Astrocyte of the cerebellum (primary cell): ENCODE measurements around the gene TSG101.

ENCODE experiments used
- DNase-seq: peaks from one replicate; pipeline ENCODE4 v3.0.0-alpha.2; 2011; ENCODE audit warnings: low read depth
- H3K4me3 ChIP-seq: 2 replicates; pipeline ENCODE4 v1.5.1; 2011; ENCODE audit warnings: mild to moderate bottlenecking, low read depth, low read length, moderate library complexity
- in situ Hi-C: cut with HindIII; loops from 2 replicates; pipeline ENCODE4 v1.10.0; 2017; ENCODE audit warnings: low sequenced_read_pairs
- TF ChIP-seq, protein P1 (sequence below): IDR thresholded peaks from 2 replicates; pipeline ENCODE4 v1.5.1; 2012; ENCODE audit warnings: low read length, low read depth, moderate library complexity, mild to moderate bottlenecking; ENCODE audit errors: missing control alignments

Gene TSG101, protein sequence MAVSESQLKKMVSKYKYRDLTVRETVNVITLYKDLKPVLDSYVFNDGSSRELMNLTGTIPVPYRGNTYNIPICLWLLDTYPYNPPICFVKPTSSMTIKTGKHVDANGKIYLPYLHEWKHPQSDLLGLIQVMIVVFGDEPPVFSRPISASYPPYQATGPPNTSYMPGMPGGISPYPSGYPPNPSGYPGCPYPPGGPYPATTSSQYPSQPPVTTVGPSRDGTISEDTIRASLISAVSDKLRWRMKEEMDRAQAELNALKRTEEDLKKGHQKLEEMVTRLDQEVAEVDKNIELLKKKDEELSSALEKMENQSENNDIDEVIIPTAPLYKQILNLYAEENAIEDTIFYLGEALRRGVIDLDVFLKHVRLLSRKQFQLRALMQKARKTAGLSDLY

GRCh38 chr11:18526521-18527296 is at the start of gene TSG101:
Gene TSG101, minus strand, starts transcription at chr11:18526942. Its CDS starts 126 bp downstream, at chr11:18526816.
- in situ Hi-C loops, result no loop called here
- peak; percentile 80 for DNase-seq
- TF ChIP-seq, protein P1, sequence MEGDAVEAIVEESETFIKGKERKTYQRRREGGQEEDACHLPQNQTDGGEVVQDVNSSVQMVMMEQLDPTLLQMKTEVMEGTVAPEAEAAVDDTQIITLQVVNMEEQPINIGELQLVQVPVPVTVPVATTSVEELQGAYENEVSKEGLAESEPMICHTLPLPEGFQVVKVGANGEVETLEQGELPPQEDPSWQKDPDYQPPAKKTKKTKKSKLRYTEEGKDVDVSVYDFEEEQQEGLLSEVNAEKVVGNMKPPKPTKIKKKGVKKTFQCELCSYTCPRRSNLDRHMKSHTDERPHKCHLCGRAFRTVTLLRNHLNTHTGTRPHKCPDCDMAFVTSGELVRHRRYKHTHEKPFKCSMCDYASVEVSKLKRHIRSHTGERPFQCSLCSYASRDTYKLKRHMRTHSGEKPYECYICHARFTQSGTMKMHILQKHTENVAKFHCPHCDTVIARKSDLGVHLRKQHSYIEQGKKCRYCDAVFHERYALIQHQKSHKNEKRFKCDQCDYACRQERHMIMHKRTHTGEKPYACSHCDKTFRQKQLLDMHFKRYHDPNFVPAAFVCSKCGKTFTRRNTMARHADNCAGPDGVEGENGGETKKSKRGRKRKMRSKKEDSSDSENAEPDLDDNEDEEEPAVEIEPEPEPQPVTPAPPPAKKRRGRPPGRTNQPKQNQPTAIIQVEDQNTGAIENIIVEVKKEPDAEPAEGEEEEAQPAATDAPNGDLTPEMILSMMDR, result no peak
- H3K4me3 ChIP-seq, result peak within 1 kb of the TSS; percentile 80

GRCh38 chr11:18575361-18575760 is 48.6 kb upstream of the TSG101 start:
- in situ Hi-C loops, result no loop called here
- no peak overlapping the region for H3K4me3 ChIP-seq
- TF ChIP-seq, protein P1, result no peak
- DNase-seq, result no peak

GRCh38 chr11:18567081-18567480 is 40.3 kb upstream of the TSG101 start:
- in situ Hi-C loops, result no loop called here

GRCh38 chr11:18566406-18566805 is 39.7 kb upstream of the TSG101 start:
- DNase-seq, result no peak
- in situ Hi-C loops, result no loop called here
- no peak overlapping the region for H3K4me3 ChIP-seq
- TF ChIP-seq, protein P1, result no peak

More at GRCh38 chr11:18567081-18567480, 40.3 kb upstream of the TSG101 start:
- DNase-seq, result no peak
- no peak overlapping the region for H3K4me3 ChIP-seq
- TF ChIP-seq, protein P1, result no peak

- no peak overlapping the region for H3K4me3 ChIP-seq
- in situ Hi-C loops, result no loop called here
- no peak for DNase-seq
- TF ChIP-seq, protein P1, result no peak
Measured at GRCh38 chr11:18564149-18564548, 37.4 kb upstream of the TSG101 start.

DNA sequence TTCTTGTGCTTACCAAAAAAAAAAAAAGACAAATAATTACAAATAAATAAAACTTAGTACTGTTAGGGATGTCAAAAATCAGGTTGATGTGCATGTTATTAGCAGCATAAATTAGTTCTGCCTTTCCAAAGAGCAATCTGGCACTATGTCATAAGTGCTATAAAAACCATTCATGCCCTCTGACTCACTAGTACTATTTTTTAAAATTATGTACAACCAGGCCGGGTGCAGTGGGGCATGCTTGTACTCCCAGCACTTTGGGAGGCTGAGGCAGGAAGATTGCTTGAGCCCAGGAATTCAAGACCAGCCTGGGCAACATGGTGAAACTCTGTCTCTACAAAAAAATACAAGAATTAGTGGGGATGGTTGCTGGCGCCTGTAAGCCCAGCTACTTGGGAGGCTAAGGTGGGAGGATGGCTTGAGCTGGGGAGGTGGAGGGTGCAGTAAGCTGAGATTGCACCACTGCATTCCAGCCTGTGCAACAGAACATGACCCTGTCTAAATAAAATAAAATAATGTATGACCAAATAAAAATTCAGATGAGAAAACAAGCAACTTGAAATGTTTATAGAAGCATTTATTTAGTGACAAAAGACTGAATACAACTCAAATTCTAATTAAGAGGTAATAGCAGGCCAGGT is 36.5 kb upstream of the TSG101 start:
- DNase-seq, result no peak
- H3K4me3 ChIP-seq, result no peak overlapping the region
- TF ChIP-seq, protein P1, result no peak
- in situ Hi-C loops, result no loop called here
